Astrocyte of the spinal cord (primary cell): ENCODE results near the gene ASAP3.

Experiments
- DNase-seq: peaks from one replicate; pipeline ENCODE4 v3.0.0; 2011; ENCODE audit warnings: low read depth, low spot score
- H3K4me3 ChIP-seq: 2 replicates; pipeline ENCODE4 v1.5.1; 2011; ENCODE audit warnings: low read depth, mild to moderate bottlenecking, low read length, moderate library complexity
- CTCF ChIP-seq: IDR thresholded peaks from 2 replicates; pipeline ENCODE4 v1.5.1; 2012; ENCODE audit warnings: low read depth, mild to moderate bottlenecking, low read length, inconsistent platforms
- in situ Hi-C: cut with HindIII; loops from 2 replicates; pipeline ENCODE4 v1.10.0; 2017; ENCODE audit warnings: low sequenced_read_pairs

ASAP3 gene

GRCh38 chr1:23484253-23485001 is 448 bp upstream of the ASAP3 start:
- in situ Hi-C loops: no loop called here
- DNase-seq: peak; percentile 91
- peak overlapping the region; percentile 78 for H3K4me3 ChIP-seq
- no peak for TF ChIP-seq CTCF

GRCh38 chr1:23481904-23482303 is 2.1 kb downstream of the ASAP3 start:
- DNase-seq: no peak
- TF ChIP-seq CTCF: no peak
- in situ Hi-C loops: no loop called here
- no peak overlapping the region for H3K4me3 ChIP-seq

- in situ Hi-C loops: no loop called here
- no peak overlapping the region for H3K4me3 ChIP-seq
- TF ChIP-seq CTCF: no peak
- DNase-seq: no peak
Measured at GRCh38 chr1:23481026-23481597, 2.9 kb downstream of the ASAP3 start.

- DNase-seq: no peak
- in situ Hi-C loops: no loop called here
- TF ChIP-seq CTCF: no peak
- H3K4me3 ChIP-seq: no peak overlapping the region
Measured at GRCh38 chr1:23480187-23481025, 3.6 kb downstream of the ASAP3 start.

GRCh38 chr1:23479666-23479941 is 4.4 kb downstream of the ASAP3 start:
- H3K4me3 ChIP-seq: no peak overlapping the region
- no peak for DNase-seq
- TF ChIP-seq CTCF: no peak
- in situ Hi-C loops: no loop called here

GRCh38 chr1:23478896-23479665 is 4.9 kb downstream of the ASAP3 start:
- TF ChIP-seq CTCF: no peak
- DNase-seq: peak; percentile 67
- in situ Hi-C loops: no loop called here
- H3K4me3 ChIP-seq: no peak overlapping the region
